HG03039 (cell line): ENCODE data around the gene AMN.
"Not testable (repeated sequence)": the region's sequence is repeated elsewhere in the genome, so short reads cannot be mapped to it uniquely, and the experiment has no call there.

Experiments used
- ATAC-seq: cut with Tn5 transposase; IDR thresholded peaks from one replicate; pipeline ENCODE4 v1.9.1; 2021; ENCODE audit warnings: mild to moderate bottlenecking, moderate library complexity; ENCODE audit not compliant: unreplicated experiment

The AMN gene

DNA sequence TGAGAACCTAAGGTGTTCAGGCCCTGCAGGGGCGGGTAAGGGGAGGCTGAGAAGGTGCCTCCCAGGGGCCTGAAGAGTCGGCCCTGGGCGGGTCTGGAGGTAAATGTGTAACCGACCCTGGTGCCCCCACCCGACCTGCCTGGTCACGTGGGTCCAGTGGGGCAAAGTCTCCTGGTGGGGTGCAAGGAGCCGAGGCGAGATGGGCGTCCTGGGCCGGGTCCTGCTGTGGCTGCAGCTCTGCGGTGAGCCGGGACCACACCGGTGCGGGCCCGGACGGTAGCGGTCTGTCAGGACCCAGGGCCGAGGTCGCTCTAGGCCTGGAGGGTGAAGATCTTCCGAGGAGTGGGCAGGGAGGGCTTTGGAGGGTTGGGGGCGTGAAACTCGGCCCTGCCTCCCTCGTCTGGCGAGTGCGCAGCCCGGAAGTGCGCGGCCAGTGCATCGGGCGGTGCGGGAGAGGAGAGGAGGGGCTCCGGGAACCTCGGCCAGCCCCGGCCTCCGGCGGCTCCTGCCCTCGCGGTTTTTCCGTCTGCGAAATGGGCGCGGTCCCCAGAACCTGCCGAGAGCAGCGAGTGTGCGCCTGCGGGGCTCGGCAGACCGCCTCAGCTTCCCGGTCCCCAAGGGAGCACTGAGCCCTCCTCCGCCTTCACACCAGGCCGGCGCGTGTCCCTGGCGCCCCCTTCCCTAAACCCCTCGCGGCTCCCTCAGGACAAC, at the start of gene AMN:
Gene AMN (plus strand): TSS at position 174 of the 711 bp plus-strand sequence. CDS start 26 bp downstream, at position 200.
- no peak for ATAC-seq

DNA sequence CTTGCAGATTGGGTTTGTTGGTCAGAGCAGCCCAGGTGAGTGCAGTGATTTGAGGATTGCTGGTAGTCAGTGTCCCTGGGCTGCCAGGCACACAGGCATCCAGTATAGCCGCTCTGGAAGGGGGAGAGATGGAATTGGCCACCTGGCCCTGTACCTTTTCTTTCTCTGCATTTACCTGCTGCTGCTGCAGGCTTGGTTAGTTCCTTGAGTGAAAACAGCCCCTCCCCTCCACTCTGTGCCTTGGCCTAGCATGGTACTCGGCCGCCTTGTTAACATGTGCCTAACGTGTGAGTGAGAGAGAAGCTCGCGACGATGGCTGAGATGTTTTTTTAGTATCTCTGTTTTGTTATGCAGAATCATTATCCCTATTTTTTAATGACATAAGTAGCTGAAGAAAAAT, 49.3 kb upstream of the AMN start:
- ATAC-seq: no peak

DNA sequence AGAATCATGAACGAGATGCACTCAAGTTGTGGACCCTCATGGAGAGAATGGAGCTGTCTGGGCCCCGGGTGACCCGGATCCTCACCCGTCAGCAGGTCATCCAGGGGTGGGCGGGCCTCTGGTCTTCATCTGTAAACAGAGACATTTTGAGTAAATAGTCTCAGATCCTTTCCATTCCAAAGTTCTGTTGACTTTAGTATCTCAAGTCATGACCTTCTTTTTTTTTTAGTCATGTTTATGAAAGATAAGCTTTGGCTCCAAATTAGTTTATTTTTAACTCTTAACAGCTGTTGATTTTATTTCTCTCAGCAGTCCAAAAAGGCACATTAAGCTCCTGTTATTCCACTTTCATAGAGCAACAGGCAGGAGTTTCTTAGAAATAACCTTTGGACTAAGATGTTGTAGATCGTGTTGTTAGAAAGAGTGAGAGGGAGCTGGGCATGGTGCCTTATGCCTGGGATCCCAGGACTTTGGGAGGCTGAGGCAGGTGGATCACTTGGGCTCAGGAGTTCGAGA, 48.9 kb upstream of the AMN start:
- no peak for ATAC-seq

DNA sequence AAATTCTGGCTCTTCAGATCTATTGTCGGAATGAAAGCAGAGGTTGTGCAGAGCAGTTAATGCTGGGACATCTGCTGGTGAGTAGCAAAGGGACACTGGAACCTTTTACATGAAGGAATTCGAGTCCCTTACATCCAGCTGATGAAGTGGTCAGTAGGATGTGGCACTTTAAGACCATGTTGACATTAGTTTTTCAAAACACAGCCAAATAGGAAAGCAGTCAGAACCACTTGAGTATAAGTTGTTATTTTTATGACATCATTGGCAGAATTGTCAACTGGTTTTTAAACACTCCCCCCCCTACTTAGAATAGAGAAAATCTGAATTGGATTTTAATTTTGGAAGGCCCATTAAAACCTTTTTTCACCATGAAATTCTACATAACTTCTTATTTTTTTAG, 46.8 kb upstream of the AMN start:
- ATAC-seq: no peak

DNA sequence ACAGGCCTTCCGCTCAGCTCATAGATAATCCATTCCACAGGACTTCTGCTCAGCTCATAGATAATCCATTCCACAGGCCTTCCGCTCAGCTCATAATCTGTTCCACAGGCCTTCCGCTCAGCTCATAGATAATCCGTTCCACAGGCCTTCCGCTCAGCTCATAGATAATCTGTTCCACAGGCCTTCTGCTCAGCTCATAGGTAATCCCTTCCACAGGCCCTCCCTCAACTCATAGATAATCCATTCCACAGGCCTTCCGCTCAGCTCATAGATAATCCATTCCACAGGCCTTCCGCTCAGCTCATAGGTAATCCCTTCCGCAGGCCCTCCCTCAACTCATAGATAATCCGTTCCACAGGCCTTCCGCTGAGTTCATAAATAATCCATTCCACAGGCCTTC, 45.0 kb upstream of the AMN start:
- not testable (repeated sequence) for ATAC-seq

DNA sequence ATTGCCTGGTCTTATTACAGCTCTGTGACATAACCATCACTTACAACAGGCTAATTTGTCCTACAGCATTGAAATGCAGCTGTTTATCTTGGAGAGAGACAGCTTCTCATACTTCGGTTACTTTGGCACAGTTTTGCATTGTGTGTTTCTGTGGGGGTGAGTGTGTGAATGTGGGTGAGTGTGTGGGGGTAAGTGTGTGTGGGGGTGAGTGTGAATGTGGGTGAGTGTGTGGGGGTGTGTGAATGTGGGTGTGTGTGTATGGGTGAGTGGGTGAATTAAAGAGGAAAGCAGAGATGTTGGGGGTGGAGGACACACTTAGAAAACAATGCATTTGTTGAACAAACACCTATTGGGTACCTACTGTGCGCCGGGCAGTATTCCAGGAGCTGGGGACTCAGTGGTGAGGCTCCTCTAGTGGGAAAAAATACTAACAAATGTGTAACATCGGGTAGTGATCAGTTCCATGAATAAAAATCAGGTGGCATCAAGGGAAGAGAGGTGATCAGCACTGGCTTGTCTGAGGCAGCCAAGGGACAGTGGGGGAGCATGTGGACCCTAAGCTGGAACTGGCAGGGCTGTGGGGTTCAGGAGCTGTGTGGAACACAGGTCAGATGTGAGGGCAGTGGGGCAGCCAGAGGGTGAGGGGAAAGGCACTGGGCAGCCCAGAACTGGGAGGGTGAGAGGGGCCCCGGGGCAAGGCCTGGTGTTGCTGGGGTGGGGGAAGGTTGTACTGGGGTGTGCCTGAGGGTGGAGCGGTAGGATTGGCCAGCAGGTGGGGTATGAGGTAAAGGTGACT, 44.1 kb upstream of the AMN start:
- ATAC-seq: no peak

DNA sequence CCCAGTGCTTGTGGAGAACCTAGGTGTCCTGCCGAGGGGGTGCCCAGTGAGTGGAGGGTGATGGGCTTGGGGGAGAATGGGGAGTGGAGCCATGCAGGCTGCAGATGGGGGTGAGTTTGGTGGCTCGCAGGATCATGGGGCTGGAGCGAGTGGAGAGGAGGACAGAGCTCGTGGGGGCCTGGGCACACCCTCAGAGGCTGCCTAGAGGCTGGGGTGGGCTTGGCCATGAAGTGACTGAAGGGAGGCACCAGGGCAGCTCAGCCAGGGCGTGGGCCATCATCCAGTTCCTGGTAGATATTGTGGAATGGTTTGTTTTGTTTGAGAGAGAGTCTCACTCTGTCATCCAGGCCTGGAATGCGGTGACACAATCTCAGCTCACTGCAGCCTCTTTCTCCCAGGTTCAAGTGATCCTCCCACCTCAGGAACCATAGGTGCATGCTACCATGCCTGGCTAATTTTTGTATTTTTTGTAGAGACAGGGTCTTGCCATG, 43.4 kb upstream of the AMN start:
- no peak for ATAC-seq

DNA sequence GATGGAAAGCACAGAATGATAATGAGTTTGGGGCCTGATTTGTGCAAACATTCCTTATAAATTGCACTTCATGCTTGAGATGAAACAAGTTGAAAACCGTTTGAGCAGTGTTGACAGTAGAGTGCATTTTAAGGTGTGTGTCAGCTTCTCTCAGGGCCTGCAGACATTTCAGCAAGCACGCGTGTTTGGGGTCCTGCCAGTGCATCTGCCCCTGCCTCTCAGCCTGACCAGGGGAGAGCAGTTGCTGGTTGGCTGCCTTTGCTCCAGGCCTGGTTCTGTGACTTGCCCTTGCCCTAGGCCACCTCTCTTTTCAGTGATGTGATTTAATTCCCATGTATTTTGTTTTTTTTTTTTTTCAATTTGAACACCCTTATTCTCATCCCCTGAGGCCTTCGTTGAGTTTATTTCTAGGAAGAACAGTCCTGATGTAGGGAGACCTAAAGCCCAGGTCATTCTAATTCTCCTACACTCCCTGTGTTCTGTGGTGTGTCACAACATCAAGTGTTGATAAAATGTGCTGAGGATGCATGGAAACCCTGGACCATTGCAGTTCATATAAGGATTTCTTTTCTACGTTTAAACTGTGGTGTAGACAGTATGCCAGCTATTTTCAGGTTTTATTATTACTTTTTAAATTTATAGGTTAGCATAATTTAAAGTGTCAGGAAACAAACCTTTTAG, 40.1 kb upstream of the AMN start:
- ATAC-seq: no peak

DNA sequence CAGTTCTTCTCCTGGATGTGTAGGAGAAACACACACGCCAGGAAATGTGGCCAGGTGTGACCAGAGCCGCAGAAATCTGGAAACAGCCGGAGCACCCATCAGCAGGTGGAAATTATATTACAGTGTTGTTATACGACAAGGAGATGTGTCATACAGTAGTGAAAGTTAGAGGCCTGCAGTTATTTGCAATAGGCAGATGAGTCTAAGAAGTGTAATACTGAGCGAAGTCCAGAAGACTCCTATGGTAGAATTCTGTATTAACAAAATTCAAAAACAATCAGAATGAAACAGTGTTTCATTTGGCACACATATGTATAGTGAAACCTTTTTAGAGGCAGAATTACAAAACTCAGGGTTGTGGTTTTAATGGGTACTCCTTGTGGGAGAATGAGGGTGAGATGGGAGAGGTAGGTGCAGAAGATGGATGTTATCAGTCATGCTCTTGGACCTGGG, 39.3 kb upstream of the AMN start:
- no peak for ATAC-seq

DNA sequence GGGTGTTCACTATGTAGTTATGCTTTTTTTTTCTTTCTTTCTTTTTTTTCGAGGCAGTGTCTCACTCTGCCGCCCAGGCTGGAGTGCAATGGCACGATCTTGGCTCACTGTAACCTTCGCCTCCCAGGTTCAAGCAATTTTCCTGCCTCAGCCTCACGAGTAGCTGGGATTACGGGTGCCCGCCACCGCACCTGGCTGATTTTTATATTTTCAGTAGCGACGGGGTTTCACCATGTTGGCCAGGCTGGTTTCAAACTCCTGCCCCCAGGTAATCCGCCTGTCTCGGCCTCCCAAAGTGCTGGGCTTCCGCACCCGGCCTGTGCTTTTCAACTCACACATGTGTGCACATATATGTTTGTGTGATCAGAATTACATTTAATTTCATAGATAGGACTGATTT, 38.9 kb upstream of the AMN start:
- ATAC-seq: no peak

DNA sequence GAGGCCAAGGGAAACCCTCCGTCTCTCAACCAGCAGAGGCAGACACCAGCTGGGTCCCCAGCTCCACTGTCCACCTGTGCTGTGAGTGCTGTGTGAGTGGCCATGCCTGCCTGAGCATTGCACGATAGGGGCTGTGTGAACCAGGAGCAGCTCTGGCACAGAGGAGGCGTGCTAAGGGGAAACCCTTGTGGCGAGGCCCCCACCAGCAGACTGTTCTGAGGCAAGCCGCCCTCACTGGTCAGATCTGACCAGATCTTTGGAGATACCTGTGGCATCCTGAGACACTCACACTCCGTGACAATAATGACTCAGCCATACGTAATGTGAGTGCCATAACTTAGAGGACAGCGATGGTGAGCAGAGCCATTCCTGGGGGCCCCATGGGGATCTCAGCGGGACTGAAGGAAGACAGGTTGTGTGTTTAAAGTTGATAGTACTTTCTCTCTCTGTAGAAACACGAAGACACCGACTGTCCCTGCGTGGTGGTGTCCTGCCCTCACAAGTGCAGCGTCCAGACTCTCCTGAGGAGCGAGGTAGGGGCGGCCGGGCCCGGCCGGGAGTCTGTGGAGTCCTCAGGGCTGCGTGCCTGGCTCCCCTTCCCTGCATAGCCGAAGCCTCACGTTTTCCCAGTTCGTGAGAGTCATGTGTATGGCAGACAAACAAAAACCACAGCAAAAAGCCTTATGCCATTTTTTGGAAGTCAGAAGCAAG, 36.6 kb upstream of the AMN start:
- no peak for ATAC-seq

DNA sequence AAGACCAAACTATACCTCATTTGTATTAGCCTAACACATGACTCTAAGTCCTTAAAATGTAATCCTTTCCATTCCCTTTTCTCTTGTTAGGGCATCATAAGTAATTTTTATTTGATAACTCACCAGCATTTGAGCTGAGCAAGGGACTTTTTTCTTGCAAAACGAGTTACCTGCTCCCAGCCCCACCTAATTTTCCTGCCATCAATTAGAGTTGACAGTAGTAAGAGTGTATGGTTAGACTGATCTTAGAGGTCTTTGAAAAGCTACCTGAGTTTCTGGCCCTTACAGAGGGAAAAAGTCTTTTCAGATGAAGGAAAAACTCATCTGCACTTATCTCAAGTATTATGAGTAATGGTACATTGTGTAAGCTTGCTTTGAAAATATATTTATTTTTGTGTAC, 33.7 kb upstream of the AMN start:
- ATAC-seq: no peak

DNA sequence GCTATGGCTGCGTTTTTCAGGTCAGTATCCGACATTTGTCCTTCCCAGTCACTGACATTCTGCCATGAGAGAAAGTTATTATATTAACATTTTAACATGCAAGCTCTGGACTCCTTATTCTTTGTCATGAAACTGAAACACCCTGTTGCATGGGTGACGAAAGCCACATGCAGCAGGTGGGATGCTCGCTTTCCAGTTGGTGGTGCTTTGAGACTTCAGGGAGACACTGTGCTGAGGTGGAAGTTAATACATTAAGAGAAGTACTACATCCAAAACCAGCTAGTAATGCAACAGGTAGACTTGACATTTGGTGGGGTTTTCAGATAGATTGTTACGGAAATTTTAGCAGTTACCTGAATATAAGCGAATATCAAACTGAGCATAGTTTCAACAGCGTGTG, 32.8 kb upstream of the AMN start:
- ATAC-seq: no peak

DNA sequence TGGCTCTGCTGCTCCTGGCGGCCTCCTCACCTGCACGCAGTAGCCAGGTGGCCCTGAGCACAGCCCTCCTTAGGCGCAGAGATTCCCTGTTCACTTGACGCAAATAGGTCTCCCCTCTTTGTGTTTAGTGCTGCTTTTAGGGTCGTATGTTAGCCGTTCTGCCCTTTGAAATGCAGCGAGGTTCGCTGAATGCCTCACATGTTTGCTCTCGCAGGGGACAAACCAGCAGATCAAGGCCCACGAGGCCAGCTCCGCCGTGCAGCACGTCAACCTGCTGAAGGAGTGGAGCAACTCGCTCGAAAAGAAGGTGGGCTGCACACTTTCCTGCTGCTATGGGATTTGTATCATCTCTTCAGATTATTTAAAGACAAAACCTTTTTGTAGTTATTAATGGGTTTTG, 31.4 kb upstream of the AMN start:
- no peak for ATAC-seq

DNA sequence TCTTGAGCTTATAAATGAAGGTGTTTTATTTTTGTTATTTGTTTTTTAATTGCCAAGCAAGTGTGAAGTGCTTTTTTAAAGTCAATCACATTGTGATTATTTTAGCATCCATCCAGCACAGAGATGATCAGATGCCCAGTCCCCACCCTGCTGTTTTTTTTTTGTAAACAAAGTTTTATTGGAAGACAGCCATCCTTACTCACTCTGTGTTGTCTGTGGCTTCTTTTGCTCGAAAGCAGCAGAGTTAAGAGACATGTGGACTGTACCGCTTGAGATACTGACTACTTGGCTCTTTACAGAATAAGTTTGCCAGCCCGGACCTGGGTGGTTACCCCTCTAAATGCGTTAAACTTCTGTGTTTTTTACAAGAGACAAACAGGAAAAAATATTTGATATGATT, 30.9 kb upstream of the AMN start:
- ATAC-seq: no peak

DNA sequence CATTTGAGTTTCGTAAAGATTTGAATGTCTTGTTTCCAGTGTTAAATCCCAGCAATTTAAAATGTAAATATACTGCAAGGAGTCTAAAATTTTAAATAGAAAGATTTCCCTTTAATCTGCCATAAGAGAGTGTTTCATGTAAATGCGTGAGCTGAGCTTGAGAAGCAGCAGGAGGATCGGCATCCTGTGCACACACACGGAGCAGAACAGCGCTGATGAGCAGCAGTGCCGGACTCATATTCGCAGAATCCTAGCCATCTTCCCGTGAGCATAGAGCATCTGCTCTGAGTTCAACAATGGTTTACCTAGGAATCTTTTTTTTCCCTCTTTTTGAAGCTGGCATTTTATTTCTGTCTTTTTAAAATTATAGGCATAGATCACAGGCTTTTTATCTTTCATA, 29.8 kb upstream of the AMN start:
- ATAC-seq: no peak

DNA sequence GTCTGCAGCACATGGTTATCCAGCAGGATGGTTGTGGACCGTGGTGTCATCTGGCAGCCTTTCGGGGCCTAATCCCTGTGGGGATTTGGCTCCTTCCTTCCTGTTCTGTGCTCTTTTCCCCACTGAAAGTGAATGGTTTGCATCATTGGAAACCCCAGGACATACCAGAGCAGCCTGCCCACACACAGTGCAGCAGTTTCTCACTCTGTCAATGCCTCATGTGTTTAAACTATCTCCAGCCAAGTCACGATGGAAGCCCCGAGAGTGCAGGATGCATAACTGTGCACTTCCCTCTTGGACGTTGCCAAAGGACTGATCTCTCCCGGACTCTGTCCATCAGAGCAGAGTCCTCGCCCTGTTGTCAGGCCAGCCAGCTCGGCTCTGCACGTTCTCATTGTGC, 29.0 kb upstream of the AMN start:
- no peak for ATAC-seq

DNA sequence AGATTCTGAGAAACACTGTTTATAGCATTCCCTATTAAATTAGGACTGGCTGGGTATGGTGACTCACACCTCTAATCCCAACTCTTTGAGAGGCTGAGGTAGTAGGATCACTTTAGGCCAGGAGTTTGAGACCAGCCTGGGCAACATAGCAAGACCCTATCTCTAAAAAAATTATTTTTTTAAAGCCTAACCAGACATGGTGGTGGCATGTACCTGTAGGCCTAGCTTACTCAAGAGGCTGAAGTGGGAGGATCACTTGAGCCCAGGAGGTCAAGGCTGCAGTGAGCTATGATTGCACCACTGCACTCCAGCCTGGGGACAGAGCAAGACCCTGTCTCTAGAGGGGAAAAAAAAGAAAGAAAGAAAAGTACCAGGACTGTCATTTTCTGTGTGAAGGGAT, 25.7 kb upstream of the AMN start:
- ATAC-seq: not testable (repeated sequence)

DNA sequence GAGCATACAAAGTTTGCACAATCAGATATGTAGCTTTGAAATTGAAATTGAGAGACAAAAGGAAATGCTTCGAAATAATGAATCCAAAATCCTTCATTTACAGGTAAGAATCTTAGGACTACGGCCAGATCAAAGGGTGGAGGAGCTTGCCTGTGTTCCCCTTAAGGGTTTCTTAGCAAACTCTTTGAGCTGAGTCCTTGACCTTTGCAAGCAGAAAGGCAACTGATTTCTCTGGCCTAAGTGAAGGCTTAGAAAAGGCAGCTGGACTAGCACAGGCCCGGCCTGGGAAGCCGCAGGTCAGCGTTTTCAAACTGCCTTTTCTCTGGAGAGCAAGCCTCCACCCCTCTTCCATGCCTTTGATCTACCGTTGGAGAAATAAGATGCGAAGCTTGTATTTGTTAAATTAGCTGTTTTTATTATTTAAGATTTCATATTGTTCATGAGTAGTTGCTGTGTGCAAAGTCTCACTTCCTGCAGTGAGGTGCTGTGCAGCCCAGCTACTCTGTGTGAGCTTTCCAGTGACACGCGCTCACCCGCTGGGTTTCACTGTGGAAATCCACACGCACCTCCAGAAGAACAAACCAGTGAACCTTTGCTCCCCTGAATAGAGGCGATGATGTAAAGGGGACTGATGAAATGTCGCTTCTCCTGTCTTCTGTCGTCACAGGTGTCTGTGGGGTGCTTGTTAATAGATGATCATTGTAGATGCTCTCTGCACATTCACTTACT, 25.0 kb upstream of the AMN start:
- ATAC-seq: no peak

DNA sequence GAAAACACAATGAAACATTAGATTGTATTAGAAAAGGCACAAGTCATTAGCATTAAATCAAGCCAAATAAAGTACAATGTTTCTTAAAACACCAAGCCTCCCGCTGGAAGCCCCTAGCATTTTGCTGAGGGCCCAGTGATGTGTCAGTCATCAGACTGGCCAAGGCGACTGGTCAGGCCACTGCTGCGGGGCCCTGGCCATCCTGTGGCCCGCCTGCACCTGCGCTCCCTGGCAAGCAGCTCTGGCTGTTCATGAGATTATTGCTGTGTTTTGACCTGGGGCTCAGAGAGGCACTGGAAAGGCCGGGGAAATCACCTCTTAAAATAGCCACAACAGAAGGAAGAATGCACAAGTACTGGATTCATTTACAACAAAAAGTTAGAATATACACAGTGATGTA, 24.2 kb upstream of the AMN start:
- no peak for ATAC-seq
